Measurements from ENCODE around the gene ANKRD33.
"Not testable (repeated sequence)": the region's sequence is repeated elsewhere in the genome, so short reads cannot be mapped to it uniquely, and the experiment has no call there.

The ANKRD33 gene

DNA sequence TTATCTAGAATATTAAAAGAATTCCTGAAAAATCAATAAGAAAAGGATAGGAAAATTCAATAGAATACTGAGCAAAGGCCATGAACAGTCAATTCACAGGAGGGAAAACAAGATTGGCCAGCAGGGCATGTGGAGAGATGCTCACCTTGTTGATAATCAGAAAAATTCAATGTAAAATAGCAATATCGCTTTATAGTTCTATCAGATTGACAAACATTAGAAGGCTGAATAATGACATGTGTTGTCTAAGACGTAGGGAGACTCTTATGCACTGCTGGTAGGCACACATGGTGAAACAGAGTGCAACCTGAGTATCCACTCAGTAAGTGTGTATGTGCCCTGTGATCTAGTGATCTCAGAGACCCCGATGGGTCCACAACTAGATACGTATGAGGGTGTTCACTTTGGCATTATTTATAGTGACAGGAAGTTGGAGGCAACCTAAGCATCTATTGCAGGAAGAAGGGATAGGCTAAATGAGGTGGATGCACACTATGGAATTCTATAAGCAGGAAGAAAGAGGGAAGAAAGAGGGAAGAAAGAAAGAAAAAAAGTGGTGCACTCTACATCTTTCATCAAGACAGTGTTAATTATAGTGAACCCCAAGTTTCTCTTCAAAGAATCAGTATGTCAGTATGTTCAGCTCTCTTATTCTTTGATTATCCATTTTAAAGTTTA is 3.8 kb upstream of the ANKRD33 start:
- no peak for DNase-seq

DNA sequence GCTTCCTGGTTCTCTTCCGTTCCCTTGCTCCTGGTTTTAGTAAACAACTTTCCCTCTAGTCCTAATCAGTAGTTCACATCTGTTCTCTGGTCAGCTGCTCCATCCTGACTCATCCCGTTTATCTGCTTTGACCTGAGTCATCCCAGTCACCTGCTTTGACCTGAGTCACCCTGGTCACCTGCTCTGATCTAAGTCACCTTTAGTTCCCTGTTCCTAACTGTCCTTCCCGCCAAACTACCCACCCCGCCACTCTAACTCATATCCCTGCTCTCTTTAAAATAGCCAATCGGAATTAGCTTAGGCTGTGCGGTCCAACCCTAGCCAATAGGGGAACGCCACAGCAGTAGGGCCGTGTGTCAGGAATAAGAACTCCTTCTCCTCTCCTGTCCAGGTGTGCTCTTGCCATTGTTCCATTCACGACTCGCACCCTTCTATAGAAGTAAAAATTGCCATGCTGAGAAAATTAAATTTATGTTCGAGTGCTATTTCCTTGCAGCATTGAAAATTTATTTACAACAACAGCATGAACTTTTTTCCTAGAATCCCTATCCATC is 3.1 kb upstream of the ANKRD33 start:
- DNase-seq, result no peak

DNA sequence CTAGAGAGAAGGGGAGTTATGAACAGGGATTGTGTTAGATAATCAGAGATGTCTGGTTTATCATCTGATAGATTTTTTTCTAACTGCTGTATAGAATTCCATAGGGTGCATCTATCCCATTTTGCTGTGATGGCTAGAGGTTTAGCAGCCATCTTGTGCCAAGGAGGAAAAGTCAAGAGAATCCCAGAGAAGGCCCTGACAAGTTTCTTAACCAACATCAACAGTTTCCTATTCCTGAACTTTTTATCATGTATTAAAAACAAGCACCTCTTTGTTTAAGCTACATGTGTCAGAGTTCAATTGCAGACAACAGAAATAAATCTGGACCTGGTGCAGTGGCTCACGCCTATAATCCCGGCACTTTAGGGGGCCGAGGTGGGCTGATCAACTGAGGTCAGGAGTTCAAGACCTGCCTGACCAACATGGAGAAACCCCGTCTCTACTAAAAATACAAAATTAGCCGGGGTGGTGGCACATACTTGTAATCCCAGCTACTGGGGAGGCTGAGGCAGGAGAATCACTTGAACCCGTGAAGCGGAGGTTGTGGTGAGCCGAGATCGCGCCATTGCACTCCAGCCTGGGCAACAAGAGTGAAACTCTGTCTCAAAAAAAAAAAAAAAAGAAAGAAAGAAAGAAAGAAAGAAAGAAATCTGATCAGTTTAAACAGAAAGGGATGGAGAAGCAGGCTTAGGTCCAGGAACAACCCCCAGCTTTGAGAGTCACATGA is 2.4 kb upstream of the ANKRD33 start:
- not testable (repeated sequence) for DNase-seq

DNA sequence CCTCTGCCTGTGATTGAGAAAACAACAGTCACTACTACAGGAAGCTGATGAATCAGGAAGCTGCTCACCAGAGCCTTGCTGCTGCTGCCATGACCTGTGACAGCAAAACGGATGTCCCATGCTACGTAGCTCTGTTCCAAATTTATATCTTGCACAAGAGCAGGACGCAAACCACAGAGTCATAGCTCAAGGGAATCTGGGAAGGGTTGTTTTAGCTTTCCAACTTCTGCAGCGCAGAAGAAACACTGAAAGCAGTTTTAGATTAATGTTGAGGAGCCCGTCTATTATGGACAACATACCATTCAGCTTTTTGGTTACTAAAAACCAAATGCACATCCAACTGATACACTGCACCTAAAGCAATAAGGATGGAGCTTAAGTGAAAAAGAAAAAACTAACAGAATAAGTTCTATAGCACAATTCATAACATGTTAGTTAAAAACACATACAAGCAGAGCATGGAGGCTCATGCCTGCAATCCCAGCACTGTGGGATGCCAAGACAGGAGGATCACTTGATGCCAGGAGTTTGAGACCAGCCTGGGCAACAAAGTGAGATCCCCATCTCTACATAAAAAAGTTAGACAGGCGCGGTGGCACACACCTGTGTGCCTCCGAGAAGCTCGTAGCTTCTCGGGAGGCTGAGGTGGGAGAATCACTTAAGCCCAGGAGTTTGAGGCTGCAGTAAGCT is 1.7 kb upstream of the ANKRD33 start:
- no peak for DNase-seq

DNA sequence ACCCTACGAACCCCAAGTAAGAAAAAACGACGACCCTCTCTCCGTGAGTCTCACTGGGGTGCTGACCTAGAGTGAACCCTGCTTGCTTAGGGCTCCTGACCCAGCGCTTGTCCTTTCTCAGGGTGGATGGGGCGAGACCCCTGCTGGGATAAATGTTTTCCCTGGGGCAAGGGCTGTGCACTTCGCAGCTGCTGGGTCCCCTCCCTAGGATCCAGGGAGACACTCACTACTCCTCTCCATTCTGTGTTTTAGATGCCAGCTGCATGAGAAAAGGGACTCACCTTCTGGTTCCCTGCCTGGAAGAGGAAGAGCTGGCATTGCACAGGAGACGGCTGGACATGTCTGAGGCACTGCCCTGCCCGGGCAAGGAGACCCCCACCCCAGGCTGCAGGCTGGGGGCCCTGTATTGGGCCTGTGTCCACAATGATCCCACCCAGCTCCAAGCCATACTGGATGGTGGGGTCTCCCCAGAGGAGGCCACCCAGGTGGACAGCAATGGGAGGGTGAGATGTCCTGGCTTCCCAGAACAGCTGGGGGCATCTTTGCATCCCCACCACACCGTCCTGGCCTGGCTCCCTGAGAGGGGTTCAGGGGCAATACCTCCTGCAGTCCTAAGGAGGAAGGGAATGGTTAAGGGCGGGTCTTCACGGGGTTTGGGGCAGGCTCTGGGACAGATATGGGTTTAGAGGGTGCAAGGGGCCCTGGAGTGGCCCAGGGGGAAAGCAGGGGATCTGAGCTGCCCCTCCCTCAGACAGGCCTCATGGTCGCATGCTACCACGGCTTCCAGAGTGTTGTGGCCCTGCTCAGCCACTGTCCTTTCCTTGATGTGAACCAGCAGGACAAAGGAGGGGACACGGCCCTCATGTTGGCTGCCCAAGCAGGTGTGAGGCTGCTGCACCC is 663 bp downstream of the ANKRD33 start:
- DNase-seq, result no peak

DNA sequence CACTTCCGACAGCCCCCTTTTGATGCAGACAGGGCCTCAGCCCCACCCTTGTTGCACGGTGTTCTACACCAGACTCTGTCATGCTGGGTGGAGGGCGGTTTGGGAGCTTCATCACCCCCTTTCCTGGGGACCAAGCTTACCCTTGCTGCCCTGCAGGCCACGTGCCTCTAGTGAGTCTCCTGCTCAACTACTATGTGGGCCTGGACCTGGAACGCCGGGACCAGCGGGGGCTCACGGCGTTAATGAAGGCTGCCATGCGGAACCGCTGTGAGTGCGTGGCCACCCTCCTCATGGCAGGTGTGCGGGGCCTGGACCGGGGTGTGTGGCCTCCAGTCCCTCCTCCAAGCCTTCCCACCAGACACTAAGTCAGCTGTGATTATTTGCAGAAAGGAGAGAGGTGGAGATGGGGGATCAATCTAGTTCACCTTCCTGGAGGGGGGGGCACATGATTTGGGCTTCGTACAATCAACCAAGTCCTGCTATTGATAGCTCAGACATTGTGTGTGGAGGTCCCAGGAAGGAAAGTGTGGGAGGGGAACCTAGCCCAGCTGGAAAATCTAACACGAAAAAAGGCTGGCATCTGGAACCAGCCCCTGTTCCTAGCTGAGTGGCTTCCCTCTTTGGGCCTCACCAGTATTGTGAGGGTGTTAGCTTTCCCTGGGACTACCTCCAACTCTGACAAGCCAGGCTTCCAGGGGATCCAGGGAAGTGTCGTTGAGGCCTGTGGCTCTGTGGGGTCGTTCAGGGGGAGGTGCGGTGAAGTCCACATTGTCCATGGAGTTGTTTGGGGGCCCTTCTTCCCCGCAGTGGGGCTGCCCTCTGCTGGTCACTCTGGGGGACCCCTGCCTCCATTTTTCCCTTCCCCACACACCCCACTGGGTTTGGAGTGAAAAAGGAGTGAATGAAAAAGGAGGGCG is 1.6 kb downstream of the ANKRD33 start:
- no peak for DNase-seq

DNA sequence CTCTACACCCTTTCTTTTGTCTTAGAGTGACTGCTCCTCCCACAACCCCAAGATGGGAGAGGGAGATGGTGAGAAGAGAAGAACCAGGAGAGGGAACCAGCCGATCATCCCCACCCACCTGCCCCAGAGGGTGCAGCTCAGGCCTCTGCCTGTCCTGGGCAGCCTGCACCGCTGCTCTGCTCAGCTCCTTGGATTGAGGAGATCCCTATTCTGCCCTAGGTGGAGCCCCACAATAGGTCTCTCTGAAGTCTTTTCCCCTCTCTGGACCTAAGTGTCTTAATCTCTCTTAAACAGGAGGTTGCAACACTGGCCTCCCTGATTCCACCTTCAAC is 2.2 kb downstream of the ANKRD33 start:
- no peak for DNase-seq

DNA sequence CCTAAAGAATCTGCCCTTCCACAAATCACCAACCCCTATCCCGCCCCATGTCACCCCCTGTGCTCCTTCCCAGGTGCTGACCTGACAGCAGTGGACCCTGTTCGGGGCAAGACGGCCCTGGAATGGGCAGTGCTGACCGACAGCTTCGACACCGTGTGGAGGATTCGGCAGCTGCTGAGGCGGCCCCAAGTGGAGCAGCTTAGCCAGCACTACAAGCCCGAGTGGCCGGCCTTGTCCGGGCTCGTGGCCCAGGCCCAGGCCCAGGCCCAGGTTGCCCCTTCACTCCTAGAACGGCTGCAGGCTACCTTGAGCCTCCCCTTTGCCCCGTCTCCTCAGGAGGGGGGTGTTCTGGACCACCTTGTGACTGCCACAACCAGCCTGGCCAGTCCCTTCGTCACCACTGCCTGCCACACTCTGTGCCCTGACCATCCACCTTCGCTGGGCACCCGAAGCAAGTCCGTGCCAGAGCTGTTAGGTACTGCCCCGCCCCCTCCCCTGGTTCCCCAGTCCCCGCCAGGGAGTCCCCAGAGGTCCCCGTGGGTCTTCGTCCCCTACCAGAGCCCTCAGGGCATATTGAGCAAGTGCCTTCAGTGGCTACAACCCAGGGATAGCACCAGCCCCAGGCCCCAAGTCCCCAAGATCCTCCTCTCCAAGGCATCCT is 2.7 kb downstream of the ANKRD33 start:
- DNase-seq, result no peak

DNA sequence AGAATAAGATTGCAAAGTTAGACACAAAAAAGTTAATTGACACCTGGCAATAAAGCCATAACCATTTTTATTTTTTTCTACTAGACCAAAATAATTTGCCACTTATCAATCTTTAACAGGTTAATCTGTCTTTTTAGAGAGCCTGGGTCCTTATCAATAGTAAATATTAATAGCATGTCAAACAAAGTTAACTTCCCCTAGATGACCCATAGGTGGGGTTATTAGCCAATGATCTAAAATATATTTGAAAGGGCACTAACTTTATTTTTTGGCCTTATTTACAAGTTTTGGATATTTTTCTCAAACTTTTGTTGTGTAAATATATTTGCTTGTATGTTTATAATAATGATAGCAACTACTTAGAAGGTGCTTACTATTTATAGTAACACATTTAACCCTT is 3.9 kb downstream of the ANKRD33 start:
- no peak for DNase-seq

DNA sequence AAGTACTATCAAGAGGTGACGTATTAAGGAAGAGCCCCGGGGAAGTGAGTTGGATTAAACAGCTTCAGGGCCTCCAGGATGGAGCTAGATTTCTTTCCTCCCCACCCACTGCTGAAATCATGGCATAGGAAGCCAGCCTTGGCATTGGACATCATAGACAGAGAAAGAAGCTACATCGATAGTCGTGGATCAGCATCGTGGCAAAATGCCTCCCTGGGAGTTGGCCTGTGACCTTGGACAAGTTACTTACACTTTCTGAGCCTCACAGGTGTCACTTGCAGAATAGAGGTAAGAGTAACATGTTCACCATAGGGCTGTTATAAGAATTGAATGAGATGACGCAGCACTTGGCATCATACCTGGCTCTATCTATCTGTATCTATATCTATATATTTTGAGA is 5.9 kb downstream of the ANKRD33 start:
- no peak for DNase-seq

DNA sequence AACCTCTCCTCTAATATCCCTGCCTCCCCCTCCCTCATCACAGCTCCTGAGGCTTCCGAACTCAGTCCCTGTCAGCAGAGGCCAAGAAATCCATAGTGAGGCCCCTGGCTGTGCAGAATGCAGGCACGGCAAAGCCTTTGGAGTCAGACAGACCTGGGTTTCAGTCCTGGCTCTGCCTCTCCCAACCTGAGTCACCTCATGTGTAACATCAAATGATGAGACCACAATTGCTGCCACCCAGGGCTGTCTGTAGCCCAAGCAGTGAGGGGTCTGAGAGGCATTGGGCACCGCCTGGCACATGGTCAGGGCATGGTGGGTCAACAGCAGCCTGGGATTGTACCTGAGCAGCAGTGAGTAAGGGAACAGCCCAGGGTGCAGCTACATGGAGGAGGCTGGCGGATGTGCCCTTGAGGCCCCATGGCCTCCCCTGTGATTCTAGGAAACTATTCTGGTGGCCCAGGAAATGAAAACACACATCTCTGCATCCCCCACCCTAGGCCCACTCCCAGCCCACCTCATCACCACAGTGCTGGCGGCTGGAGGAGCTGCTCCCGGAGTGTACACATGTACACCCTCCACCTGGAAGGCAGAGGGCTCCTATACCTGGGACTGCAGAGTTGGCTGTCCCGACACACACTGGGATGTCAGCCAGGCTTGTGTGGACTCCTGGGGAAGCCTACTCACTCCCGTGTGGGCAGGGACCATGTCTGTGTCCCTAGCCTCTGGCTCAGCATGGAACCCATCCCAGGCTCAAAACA is 7.7 kb downstream of the ANKRD33 start:
- no peak for DNase-seq

DNA sequence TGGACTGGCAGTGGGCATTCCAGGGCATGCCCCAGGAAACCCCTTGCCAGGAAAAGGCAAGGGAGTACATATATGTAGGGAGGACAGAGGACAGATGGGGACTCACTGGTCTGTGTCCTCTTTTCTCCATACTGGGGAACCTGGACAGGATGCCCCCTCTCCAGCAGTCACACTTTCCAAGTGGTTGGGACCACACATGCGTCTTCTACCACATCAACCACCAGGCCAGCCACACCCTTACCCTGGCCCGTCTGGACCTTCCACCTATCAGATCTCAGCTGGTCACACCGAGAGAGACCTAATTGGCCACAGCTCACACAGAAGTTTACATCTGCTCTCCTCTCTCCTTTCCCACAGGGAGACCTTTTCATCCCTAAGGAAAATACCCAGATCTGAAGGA is 8.3 kb downstream of the ANKRD33 start:
- DNase-seq, result no peak

DNA sequence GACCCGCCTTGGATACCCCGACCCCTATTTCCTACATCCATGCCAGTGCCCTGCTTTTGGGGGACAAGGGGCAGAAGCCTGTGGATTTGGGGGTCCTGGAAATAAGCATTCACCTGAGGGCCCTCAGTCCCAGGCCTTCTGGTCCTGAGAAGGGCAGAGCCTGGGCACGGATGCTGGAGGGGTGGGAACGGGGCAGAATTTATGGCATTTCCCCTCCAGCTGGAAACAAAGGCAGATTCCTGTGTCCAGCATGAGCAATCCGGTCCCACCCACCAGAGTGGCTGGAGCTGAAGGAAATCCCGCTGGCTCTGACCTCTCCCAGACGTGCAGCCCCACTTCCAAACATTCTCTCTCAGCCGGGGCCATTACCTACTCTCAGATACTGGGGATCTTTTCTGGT is 9.3 kb downstream of the ANKRD33 start:
- no peak for DNase-seq

DNA sequence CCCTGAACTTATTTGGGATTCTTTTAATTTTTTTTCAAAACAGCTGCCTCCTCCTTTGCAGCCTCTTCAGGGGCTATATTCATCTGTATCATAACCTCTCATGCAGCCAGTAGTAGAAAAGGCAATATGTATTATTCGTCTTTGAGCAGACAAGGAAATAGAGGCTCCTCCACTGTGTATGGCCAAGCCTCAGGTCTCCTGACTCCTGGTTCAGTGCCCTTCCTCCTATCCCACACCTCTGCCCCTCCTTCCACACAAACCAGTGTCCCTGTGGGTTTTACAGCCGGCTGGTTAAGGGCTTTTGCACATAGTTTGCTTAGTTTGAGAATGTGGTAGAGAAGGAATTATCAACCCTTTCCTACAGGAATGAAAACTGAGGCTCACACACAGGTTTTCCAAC is 10.6 kb downstream of the ANKRD33 start:
- DNase-seq, result no peak

DNA sequence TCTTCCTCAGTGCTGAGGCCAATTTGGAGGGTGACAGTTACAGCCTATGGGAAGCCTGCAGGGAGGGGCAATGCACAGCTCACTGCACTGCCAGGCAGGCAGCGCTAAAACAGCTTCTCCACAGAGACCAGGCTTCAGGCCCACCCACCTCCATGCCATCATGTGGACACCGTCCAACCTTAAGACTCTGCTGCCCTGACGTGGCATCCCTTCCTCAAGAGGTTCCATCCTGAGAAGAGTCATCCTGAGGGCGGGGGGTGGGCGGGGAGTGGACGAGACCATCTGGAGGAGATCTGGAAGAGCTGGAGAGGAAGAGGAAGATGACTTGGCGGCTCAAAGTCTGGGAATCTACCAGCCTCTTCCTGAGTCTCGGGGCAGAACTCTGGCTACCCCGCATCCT is 11.0 kb downstream of the ANKRD33 start:
- no peak for DNase-seq

DNA sequence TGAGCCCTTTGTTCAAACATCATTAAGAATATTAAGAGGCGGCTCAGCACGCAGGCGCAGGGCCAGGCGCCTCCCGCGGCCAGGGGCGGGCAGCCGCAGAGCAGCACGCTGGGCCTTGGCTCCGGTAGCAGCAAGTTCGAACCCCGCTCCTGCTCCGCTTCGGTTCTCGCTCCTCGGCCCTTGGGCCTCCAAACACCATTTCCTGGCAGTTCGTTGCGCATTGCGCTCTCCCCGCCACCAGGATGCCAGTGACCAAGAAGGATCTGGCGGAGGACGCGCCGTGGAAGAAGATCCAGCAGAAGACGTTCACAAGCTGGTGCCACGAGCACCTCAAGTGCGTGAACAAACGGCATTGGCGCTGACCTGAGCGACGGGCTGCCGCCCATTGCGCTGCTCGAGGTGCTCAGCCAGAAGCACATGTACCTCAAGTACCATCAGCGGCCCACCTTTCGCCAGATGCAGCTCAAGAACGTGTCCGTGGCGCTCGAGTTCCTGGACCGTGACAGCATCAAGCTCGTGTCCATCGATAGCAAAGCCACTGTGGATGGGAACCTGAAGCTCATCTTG is 12.5 kb downstream of the ANKRD33 start:
- no peak for DNase-seq

DNA sequence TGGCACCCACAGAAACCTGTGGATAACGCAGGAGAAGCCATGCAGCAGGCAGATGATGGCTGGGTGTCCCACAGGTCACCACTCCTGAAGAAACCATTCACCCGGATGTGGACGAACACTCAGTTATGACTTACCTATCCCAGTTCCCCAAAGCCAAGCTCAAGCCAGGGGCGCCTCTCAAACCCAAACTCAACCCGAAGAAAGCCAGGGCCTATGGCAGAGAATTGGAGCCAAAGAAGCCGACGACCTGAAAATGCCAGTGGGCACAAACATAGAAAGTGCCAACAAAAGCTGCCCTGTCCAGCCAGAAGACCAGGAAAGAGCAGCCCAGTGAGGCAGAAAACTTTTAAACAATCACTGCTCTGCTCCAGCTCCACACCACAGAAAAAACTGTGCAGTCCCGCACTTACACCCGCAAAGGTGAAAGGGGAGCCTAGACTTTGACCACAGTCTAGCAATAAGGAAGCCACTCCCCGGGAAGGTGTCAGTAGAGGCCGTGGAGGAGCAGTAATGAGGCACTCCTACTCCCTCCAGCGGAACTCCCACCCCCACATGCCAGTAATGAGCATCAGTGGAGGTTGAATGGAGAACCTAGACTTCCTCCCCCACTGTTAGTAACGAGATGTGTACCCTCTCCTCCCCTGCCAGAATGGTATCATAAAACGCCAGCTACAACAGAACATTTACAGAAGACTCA is 13.4 kb downstream of the ANKRD33 start:
- DNase-seq, result no peak

DNA sequence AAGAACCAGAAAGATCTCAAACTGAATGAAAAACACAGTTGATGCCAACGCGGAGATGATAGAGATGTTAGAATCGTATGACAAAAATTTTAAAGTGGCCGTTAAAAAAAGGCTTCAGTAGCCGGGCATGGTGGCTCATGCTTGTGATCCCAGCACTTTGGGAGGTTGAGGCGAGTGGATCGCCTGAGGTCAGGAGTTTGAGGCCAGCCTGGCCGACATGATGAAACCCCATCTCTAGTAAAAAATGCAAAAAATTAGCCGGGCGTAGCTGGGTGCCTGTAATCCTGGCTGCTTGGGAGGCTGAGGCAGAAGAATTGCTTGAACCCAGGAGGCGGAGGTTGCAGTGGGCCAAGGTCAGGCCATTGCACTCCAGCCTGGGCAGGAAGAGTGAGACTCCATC is 14.0 kb downstream of the ANKRD33 start:
- DNase-seq, result no peak

DNA sequence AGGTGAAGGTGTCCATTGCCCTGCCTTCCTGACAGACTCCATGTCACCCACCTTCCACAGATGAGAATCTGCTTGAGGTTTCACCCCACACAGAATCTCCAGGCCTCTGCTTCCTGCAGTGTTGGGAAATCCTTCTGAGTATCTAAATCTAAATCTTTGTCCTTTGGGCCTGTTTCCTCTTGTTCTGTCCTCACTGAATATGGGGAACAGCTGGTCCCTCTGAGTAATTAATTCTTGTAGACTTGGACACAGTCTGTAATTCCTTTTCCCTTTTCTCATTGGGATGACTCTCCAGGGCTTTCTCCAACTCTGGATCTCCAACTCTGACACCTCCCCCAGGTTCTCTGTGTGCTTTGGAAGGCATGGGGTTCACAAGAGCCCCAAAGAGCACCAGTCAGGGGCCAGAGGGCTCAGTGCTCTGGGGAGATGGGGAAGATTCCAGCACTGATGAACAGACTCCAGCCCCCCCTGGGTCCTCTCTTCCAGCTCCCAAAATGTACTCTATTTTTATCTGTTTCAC is 17.1 kb downstream of the ANKRD33 start:
- no peak for DNase-seq

All from effector CD4-positive, alpha-beta T cell (primary cell).